ENCODE data around the gene PPP2R5A. TPM values are rescaled to one million over a fixed set of nuclear protein-coding genes. Genes with fewer than 3 reads are reported as not detected.

Gene PPP2R5A
- total and polyA plus RNA-seq, 2 of the 8 experiments (the other 6 are each of a cell fraction or from before 2014, with no cell fraction given): 14.6 to 36.3 TPM

DNA sequence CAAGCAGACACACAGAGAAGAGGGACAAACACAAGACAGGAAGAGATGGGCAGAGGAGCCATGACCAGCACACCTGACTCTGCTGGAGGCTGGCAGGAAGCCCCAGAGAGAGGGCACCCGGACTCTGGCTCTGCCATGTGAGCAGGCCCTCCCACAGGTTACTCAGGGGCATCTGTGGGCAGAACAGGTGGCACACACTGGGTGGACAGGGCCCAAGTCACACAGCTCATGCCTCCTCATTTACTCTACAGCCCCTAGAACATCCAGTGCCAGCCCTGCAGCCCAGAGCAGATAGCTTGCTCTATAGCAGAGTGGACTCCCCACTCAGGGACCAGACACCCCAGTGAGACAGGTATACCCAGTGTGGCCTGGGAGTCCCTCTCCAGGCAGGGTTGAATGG is 100.8 kb downstream of the PPP2R5A start:
- Histone ChIP-seq H4K20me1 (replicated peaks in 1 of 2; ENCODE audit: control insufficient read depth in 1 of 2, insufficient read depth in 2 of 2, low read length in 2 of 2) (peaks cover 0 to 1% of the 10 kb centered on the region in 2 experiments), H3K79me1 (ENCODE audit: low read depth, low read length) (no peaks in the 10 kb centered on the region; the same call in 1 of the 2 replicates), H3K27me3 (replicated peaks in 1 of 4; ENCODE audit: control insufficient read depth in 3 of 4, extremely low read depth in 1 of 4, insufficient read depth in 3 of 4, low read length in 3 of 4) (no peaks in the 10 kb centered on the region; a peak in 1 of 7 replicates), H2BK12ac (ENCODE audit: low read depth, low read length) (no peak overlapping the region), H2AK5ac (ENCODE audit: low read depth, low read length) (no peak overlapping the region), H3K79me2 (ENCODE audit: control insufficient read depth in 1 of 2, insufficient read depth in 2 of 2, low read length in 2 of 2) (peaks cover 0 to 2% of the 10 kb centered on the region in 2 experiments; a peak in 1 of 4 replicates), H2BK20ac (ENCODE audit: low read length) (no peak overlapping the region), H2AFZ (ENCODE audit: low read length) (no peak overlapping the region), H3K4ac (replicated peaks; ENCODE audit: insufficient read length, low read depth, low read length) (no peak overlapping the region), H3K4me3 (ENCODE audit: extremely low read depth in 1 of 4, insufficient read depth in 2 of 4, low read depth in 3 of 4, low read length in 4 of 4) (no peak overlapping the region), H3K9ac (replicated peaks in 1 of 4; ENCODE audit: extremely low read depth in 1 of 4, low read depth in 3 of 4, low read length in 3 of 4) (no peak overlapping the region), H3K36me3 (ENCODE audit: control insufficient read depth in 2 of 4, insufficient read depth in 4 of 4, low read length in 3 of 4) (peaks cover 8 to 34% (median 22%) of the 10 kb centered on the region in 4 experiments), H3K56ac (replicated peaks; ENCODE audit: insufficient read length, low read depth, low read length) (no peak overlapping the region), H3K9me3 (ENCODE audit: insufficient read depth in 2 of 2, low read depth in 1 of 2, low read length in 1 of 2) (peaks cover 10 to 11% of the 10 kb centered on the region in 2 experiments; a peak in 3 of 4 replicates), H3K23me2 (ENCODE audit: low read depth, low read length) (peaks cover 3% of the 10 kb centered on the region; the same call in 1 of the 2 replicates), H3K18ac (ENCODE audit: extremely low read depth, low read length) (no peak overlapping the region), H3K4me1 (replicated peaks in 1 of 4; ENCODE audit: control insufficient read depth in 3 of 4, insufficient read depth in 4 of 4, low read length in 3 of 4) (no peaks in the 10 kb centered on the region; a peak in 1 of 7 replicates), H2BK120ac (replicated peaks; ENCODE audit: low read depth, low read length) (no peak overlapping the region), H2BK5ac (ENCODE audit: low read depth, low read length) (no peak overlapping the region), H3K14ac (ENCODE audit: insufficient read length) (no peak overlapping the region), H3K27ac (ENCODE audit: low read depth, low read length) (no peak overlapping the region), H4K5ac (ENCODE audit: insufficient read length, low read depth, low read length) (no peak overlapping the region), H2BK15ac (ENCODE audit: low read length) (no peak overlapping the region), H3K4me2 (ENCODE audit: insufficient read depth in 1 of 2, low read depth in 2 of 2, low read length in 2 of 2) (no peak overlapping the region), H4K8ac (ENCODE audit: extremely low read depth, insufficient read depth, low read length) (no peak overlapping the region), H4K91ac (replicated peaks; ENCODE audit: insufficient read length, low read length) (no peak overlapping the region), H3K23ac (ENCODE audit: insufficient read length) (no peak overlapping the region)
- FAIRE-seq (no peak), DNase-seq (ENCODE audit: low read depth in 1 of 2, low spot score in 2 of 2) (peak in 1 of 2 experiments; percentile 17)
- TF ChIP-seq KDM1A (IDR thresholded peaks at IDR 0.05; ENCODE audit: borderline replicate concordance, low read length) (no peak), TEAD4 (IDR thresholded peaks at IDR 0.05; ENCODE audit: low read depth, low read length) (no peak), BACH1 (IDR thresholded peaks at IDR 0.05; ENCODE audit: low read length) (no peak), ZNF274 (IDR thresholded peaks at IDR 0.05; ENCODE audit: borderline replicate concordance, extremely low read depth, low read length) (no peak)
- POLR2A ChIA-PET (ENCODE audit: partially characterized antibody): no interaction called here
- 100% methylated on average over 1 of the region's 1 CpG; no CpG with 5 or more reads in 1 of the 2 experiments for WGBS, 2 experiments (ENCODE audit: extremely low coverage in 1 of 2, insufficient coverage in 1 of 2, insufficient read length in 1 of 2, insufficient replicate concordance in 2 of 2, low coverage in 1 of 2, low lambda C conversion rate in 2 of 2, missing lambda C conversion rate in 1 of 2)
- CTCF ChIA-PET (ENCODE audit: partially characterized antibody): interaction anchor here (1.8 to 2.0 kb wide), 3 partner anchors 10 to 71 kb away, joined by 4 to 12 read pairs (median 8); no protein-coding TSS in a partner anchor
